ENCODE measurements around the gene ME1.

- TF ChIP-seq CTCF (IDR thresholded peaks at IDR 0.05; ENCODE audit: extremely low read depth in 1 of 2, insufficient read depth in 1 of 2, low read depth in 1 of 2, low read length in 2 of 2) = no peak
- no peak for TF ChIP-seq POLR2A (IDR thresholded peaks at IDR 0.05; ENCODE audit: low read depth, low read length)
- TF ChIP-seq, protein P1, sequence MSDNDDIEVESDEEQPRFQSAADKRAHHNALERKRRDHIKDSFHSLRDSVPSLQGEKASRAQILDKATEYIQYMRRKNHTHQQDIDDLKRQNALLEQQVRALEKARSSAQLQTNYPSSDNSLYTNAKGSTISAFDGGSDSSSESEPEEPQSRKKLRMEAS (IDR thresholded peaks at IDR 0.05; ENCODE audit: insufficient read depth, insufficient read length) = no peak
- TF ChIP-seq POLR2AphosphoS5 (IDR thresholded peaks at IDR 0.05; ENCODE audit: insufficient read depth, low read depth, low read length) = no peak
- no peak for TF ChIP-seq GATA2 (IDR thresholded peaks at IDR 0.05; ENCODE audit: insufficient read depth, insufficient read length, low read depth, low read length)
- no peak for TF ChIP-seq EZH2 (IDR thresholded peaks at IDR 0.05; ENCODE audit: borderline replicate concordance, low read depth, low read length, severe bottlenecking)
- no peak for TF ChIP-seq JUN (IDR thresholded peaks at IDR 0.05; ENCODE audit: borderline replicate concordance, insufficient read depth, insufficient read length, low read depth)
- TF ChIP-seq MYC (IDR thresholded peaks at IDR 0.05; ENCODE audit: low read depth, low read length) = no peak
These were observed 165.5 kb downstream of the ME1 start for GRCh38 chr6:83265384-83265783.

Data from endothelial cell of umbilical vein (primary cell).